SU-DHL-6 (cell line): ENCODE measurements around the gene CD101.

Experiments used
- H2AFZ ChIP-seq: fragments of 200-600 bp; sonication (generic); 2 replicates; pipeline ENCODE4 v1.6.1; 2014; ENCODE audit warnings: low read depth, mild to moderate bottlenecking, moderate library complexity, mixed read lengths, antibody characterized with exemption, low read length; ENCODE audit not compliant: severe bottlenecking
- H3F3A ChIP-seq: fragments of 200-600 bp; shearing (Covaris generic); 2 replicates; pipeline ENCODE4 v1.6.0; 2016; ENCODE audit warnings: antibody characterized with exemption, mild to moderate bottlenecking; ENCODE audit not compliant: insufficient read depth
- H3K27ac ChIP-seq: fragments of 200-600 bp; sonication (generic); 2 replicates; pipeline ENCODE4 v1.5.1; 2016; ENCODE audit warnings: low read depth, mild to moderate bottlenecking, low read length, moderate library complexity, mixed read lengths
- H3K27me3 ChIP-seq: fragments of 200-600 bp; sonication (generic), shearing (Covaris generic); 2 replicates; pipeline ENCODE4 v1.6.0; 2014; ENCODE audit warnings: mild to moderate bottlenecking, low read length
- H3K36me3 ChIP-seq: fragments of 200-600 bp; sonication (generic); 2 replicates; pipeline ENCODE4 v1.6.1; 2014; ENCODE audit warnings: mild to moderate bottlenecking, low read length, mixed read lengths
- H3K4me2 ChIP-seq: fragments of 300-600, 200-600 bp; shearing (Covaris generic), sonication (generic); 2 replicates; pipeline ENCODE4 v1.6.0; 2014; ENCODE audit warnings: low read length, low read depth, mild to moderate bottlenecking; ENCODE audit not compliant: poor library complexity, severe bottlenecking
- H3K4me3 ChIP-seq: fragments of 200-600 bp; sonication (generic); 2 replicates; pipeline ENCODE4 v1.5.1; 2014; ENCODE audit warnings: antibody characterized with exemption, low read length, mild to moderate bottlenecking, mixed read lengths; ENCODE audit not compliant: insufficient read depth, poor library complexity, severe bottlenecking
- H3K79me2 ChIP-seq: fragments of 200-600 bp; sonication (generic); 2 replicates; pipeline ENCODE4 v1.6.1; 2014; ENCODE audit warnings: mild to moderate bottlenecking, low read length, moderate library complexity; ENCODE audit not compliant: insufficient read depth
- H3K9ac ChIP-seq: fragments of 200-600 bp; sonication (generic); 2 replicates; pipeline ENCODE4 v1.7.0; 2014; ENCODE audit warnings: mild to moderate bottlenecking, low read length
- H3K9me2 ChIP-seq: fragments of 200-600 bp; sonication (generic); replicated peaks from 2 replicates; pipeline ENCODE4 v1.6.1; 2014; ENCODE audit warnings: low read length; ENCODE audit not compliant: insufficient read depth
- H3K9me3 ChIP-seq: fragments of 200-600 bp; sonication (generic); 2 replicates; pipeline ENCODE4 v1.6.1; 2014; ENCODE audit warnings: low read length, mixed read lengths; ENCODE audit not compliant: insufficient read depth
- H4K20me1 ChIP-seq: fragments of 200-600 bp; sonication (generic); 2 replicates; pipeline ENCODE4 v1.6.1; 2014; ENCODE audit warnings: low read depth, mild to moderate bottlenecking, antibody characterized with exemption, low read length, moderate library complexity, mixed read lengths
- EZH2phosphoT487 ChIP-seq: fragments of 200-600 bp; sonication (generic), shearing (Covaris generic); conservative IDR thresholded peaks from 2 replicates; pipeline ENCODE4 v1.6.1; 2018; ENCODE audit warnings: mild to moderate bottlenecking, antibody characterized with exemption, low read length, moderate library complexity, mixed read lengths
- TF ChIP-seq, protein P1 (sequence below): fragments of 200-600 bp; sonication (generic); IDR thresholded peaks from one replicate; pipeline ENCODE4 v1.5.1; 2017; ENCODE audit warnings: antibody characterized with exemption, mild to moderate bottlenecking, low read length, moderate library complexity; ENCODE audit not compliant: insufficient read depth, poor library complexity, severe bottlenecking

Gene CD101

DNA sequence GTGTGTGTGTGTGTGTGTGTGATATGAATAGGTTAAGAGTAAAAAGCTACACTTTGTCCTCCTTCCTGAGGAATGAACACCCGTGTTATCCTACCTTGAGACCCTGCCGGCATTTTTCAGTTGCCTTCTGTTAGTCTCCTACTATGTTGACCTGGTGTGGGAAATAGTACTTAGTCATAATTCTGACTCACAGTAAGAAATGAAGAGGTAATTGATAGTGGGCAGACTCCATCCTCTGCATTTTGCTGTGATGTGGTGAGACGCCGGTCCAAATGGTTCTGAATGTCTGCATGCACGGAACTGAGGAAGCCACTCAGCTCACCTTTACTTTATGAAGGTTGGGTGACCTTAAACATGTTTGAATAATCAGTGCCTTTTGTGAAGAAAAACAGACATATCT, 12.6 kb downstream of the CD101 start:
- no peak overlapping the region for H3K4me3 ChIP-seq
- TF ChIP-seq, protein P1, sequence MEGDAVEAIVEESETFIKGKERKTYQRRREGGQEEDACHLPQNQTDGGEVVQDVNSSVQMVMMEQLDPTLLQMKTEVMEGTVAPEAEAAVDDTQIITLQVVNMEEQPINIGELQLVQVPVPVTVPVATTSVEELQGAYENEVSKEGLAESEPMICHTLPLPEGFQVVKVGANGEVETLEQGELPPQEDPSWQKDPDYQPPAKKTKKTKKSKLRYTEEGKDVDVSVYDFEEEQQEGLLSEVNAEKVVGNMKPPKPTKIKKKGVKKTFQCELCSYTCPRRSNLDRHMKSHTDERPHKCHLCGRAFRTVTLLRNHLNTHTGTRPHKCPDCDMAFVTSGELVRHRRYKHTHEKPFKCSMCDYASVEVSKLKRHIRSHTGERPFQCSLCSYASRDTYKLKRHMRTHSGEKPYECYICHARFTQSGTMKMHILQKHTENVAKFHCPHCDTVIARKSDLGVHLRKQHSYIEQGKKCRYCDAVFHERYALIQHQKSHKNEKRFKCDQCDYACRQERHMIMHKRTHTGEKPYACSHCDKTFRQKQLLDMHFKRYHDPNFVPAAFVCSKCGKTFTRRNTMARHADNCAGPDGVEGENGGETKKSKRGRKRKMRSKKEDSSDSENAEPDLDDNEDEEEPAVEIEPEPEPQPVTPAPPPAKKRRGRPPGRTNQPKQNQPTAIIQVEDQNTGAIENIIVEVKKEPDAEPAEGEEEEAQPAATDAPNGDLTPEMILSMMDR: no peak

DNA sequence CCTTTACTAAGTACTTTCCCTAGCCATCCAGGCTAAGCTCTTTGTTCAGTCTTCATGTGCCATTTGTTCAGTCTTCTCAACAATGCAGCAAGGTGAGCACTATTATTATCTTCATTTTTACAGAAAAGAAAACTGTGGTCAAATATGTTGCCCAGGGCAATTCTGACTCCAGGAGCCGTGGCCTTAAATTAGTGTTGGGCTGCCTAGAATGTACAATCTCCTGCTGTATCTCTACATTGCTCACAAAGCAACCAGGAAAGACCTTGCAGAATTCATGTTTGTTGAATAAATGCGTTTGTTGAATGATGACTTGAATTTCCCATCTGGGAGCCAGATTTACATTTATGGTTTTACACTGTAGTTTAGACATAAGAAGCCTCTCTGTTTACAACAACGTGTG, 14.2 kb downstream of the CD101 start:
- no peak overlapping the region for H3K9ac ChIP-seq
- no peaks in the 10 kb centered on the region; the same call in 1 of the 2 replicates for H3K27me3 ChIP-seq
- H2AFZ ChIP-seq: no peak overlapping the region
- no peak overlapping the region for H3K4me3 ChIP-seq
- no peaks in the 10 kb centered on the region for H3K36me3 ChIP-seq
- no peaks in the 10 kb centered on the region for H3K9me3 ChIP-seq
- no peaks in the 10 kb centered on the region for H3K79me2 ChIP-seq
- H3K4me2 ChIP-seq: no peak overlapping the region
- no peaks in the 10 kb centered on the region for H3F3A ChIP-seq
- no peaks in the 10 kb centered on the region for H4K20me1 ChIP-seq
- no peaks in the 10 kb centered on the region for H3K9me2 ChIP-seq
- H3K27ac ChIP-seq: no peak overlapping the region
- no peak for TF ChIP-seq EZH2phosphoT487
- TF ChIP-seq, protein P1: no peak

More for the DNA sequence above, 12.6 kb downstream of the CD101 start:
- no peak overlapping the region for H3K27ac ChIP-seq
- H3K79me2 ChIP-seq: no peaks in the 10 kb centered on the region
- H3K9me3 ChIP-seq: no peaks in the 10 kb centered on the region
- H3K4me2 ChIP-seq: no peak overlapping the region
- no peak overlapping the region for H3K9ac ChIP-seq
- no peaks in the 10 kb centered on the region for H3K36me3 ChIP-seq
- H2AFZ ChIP-seq: no peak overlapping the region
- no peaks in the 10 kb centered on the region; the same call in 1 of the 2 replicates for H3K27me3 ChIP-seq
- no peaks in the 10 kb centered on the region for H3K9me2 ChIP-seq
- no peaks in the 10 kb centered on the region for H4K20me1 ChIP-seq
- H3F3A ChIP-seq: no peaks in the 10 kb centered on the region

DNA sequence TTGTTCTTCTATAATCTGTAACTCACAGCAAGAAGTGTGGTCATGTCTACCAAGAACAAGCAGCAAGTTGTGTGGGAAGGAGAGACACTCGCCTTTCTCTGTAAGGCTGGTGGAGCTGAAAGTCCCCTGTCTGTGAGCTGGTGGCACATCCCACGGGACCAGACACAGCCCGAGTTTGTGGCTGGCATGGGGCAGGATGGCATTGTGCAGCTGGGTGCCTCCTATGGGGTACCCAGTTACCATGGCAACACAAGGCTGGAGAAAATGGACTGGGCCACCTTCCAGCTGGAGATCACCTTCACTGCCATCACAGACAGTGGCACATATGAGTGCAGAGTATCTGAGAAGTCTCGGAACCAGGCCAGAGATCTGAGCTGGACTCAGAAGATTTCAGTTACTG, 15.5 kb downstream of the CD101 start:
- Histone ChIP-seq H3K79me2 (no peaks in the 10 kb centered on the region), H3K9me3 (no peaks in the 10 kb centered on the region), H3F3A (no peaks in the 10 kb centered on the region), H4K20me1 (no peaks in the 10 kb centered on the region), H3K4me3 (no peak overlapping the region), H3K4me2 (no peak overlapping the region), H3K9ac (no peak overlapping the region), H2AFZ (no peak overlapping the region), H3K27ac (no peak overlapping the region), H3K36me3 (no peaks in the 10 kb centered on the region), H3K27me3 (no peaks in the 10 kb centered on the region; the same call in 1 of the 2 replicates), H3K9me2 (no peaks in the 10 kb centered on the region)
- TF ChIP-seq, protein P1: no peak
- TF ChIP-seq EZH2phosphoT487: no peak

DNA sequence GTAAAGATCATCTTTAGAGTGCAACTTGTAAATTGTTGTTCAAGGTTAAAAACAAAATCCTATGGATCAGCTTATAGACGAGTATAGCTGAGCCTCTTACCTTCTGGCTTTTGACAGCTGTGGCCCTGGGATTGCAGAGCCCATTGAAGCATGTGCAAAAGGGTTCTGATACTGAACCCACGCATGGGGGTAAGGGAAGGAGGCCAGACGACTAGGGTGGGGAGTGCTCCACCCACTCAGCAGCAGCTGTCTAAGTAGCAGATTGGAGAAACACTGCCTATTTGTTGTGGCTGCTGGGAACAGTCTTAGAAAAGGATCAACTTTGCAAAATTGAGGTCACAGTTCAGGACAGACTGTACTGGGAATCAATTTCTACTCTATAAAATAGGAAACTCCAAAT, 16.1 kb downstream of the CD101 start:
- Histone ChIP-seq H3K4me2 (no peak overlapping the region), H3K79me2 (no peaks in the 10 kb centered on the region), H3F3A (no peaks in the 10 kb centered on the region), H3K4me3 (no peak overlapping the region), H4K20me1 (no peaks in the 10 kb centered on the region), H3K9me3 (no peaks in the 10 kb centered on the region), H2AFZ (no peak overlapping the region), H3K27me3 (no peaks in the 10 kb centered on the region; the same call in 1 of the 2 replicates), H3K9ac (no peak overlapping the region), H3K36me3 (no peaks in the 10 kb centered on the region), H3K9me2 (no peaks in the 10 kb centered on the region), H3K27ac (no peak overlapping the region)
- no peak for TF ChIP-seq EZH2phosphoT487
- TF ChIP-seq, protein P1: no peak
